Breast epithelium (tissue), 3 donors: Measurements from ENCODE around the gene IDH3B.

Experiments
- POLR2AphosphoS5 ChIP-seq, 3 donors: sonication (generic); formaldehyde crosslinking; IDR thresholded peaks; one replicate each; pipeline ENCODE4 v1.6.1; 2017; ENCODE audit warnings: antibody characterized with exemption in 3 of 3
- TF ChIP-seq, protein P1 (sequence below), 3 donors: fragments of 450-650 bp; IDR thresholded peaks; one replicate each; pipeline ENCODE4 v1.5.1; 2016 to 2017; ENCODE audit warnings: antibody characterized with exemption in 3 of 3, mild to moderate bottlenecking in 3 of 3, moderate library complexity in 3 of 3

DNA sequence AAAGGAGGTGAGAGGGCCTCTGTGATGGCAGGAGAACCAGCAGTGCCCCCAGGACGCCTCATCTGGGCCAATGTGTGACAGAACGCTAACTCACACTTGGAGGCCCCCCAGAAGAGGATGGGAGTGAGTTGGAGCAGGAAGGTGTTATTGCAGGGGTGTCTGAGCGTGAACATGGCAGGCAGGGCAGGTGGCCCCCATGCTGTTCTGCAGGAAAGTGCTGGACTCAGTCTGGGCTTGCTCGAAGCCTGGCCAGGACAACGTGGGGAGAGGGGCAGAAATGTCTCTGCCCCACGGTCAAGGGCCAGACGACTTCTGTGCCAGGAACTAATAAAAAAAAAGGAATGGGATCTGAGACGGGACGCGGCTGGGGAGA lies 27.6 kb upstream of the IDH3B start:
- TF ChIP-seq, protein P1, sequence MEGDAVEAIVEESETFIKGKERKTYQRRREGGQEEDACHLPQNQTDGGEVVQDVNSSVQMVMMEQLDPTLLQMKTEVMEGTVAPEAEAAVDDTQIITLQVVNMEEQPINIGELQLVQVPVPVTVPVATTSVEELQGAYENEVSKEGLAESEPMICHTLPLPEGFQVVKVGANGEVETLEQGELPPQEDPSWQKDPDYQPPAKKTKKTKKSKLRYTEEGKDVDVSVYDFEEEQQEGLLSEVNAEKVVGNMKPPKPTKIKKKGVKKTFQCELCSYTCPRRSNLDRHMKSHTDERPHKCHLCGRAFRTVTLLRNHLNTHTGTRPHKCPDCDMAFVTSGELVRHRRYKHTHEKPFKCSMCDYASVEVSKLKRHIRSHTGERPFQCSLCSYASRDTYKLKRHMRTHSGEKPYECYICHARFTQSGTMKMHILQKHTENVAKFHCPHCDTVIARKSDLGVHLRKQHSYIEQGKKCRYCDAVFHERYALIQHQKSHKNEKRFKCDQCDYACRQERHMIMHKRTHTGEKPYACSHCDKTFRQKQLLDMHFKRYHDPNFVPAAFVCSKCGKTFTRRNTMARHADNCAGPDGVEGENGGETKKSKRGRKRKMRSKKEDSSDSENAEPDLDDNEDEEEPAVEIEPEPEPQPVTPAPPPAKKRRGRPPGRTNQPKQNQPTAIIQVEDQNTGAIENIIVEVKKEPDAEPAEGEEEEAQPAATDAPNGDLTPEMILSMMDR (IDR thresholded peaks at IDR 0.05): no peak
- no peak for TF ChIP-seq POLR2AphosphoS5 (IDR thresholded peaks at IDR 0.05)
